Choroid plexus epithelial cell (primary cell): ENCODE data around the gene FAM83B.
"Not testable (repeated sequence)": the region's sequence is repeated elsewhere in the genome, so short reads cannot be mapped to it uniquely, and the experiment has no call there.

ENCODE experiments used
- DNase-seq: peaks from one replicate; pipeline ENCODE4 v3.0.0-alpha.2; 2010; ENCODE audit warnings: low read depth
- H3K4me3 ChIP-seq: 2 replicates; pipeline ENCODE4 v1.5.1; 2011; ENCODE audit warnings: low read depth, mild to moderate bottlenecking, control low read depth, low read length, moderate library complexity
- TF ChIP-seq, protein P1 (sequence below): conservative IDR thresholded peaks from 2 replicates; pipeline ENCODE4 v1.5.1; 2011; ENCODE audit warnings: low read depth, mild to moderate bottlenecking, control low read depth, inconsistent platforms, low read length, moderate library complexity

The FAM83B gene

DNA sequence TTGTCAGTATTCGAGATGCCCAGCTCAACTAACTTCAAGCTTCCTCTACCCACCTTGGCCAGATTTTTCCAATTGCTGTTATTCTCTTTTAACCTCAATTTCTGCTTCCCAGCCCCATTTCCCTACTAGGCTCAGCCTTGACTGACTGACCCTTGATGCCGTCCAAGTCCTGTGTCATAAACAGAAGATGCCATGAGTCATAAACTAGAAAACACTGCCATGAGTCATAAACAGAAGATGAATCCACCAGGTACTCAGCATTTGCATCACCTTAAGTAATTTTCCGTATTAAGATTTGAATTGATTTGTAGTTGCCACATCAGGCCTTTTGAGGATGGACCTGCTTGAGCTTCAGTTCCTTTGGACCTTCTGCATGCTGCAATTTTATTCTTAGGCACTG is 123.8 kb downstream of the FAM83B start:
- TF ChIP-seq, protein P1, sequence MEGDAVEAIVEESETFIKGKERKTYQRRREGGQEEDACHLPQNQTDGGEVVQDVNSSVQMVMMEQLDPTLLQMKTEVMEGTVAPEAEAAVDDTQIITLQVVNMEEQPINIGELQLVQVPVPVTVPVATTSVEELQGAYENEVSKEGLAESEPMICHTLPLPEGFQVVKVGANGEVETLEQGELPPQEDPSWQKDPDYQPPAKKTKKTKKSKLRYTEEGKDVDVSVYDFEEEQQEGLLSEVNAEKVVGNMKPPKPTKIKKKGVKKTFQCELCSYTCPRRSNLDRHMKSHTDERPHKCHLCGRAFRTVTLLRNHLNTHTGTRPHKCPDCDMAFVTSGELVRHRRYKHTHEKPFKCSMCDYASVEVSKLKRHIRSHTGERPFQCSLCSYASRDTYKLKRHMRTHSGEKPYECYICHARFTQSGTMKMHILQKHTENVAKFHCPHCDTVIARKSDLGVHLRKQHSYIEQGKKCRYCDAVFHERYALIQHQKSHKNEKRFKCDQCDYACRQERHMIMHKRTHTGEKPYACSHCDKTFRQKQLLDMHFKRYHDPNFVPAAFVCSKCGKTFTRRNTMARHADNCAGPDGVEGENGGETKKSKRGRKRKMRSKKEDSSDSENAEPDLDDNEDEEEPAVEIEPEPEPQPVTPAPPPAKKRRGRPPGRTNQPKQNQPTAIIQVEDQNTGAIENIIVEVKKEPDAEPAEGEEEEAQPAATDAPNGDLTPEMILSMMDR: no peak
- DNase-seq: no peak
- H3K4me3 ChIP-seq: no peak overlapping the region

DNA sequence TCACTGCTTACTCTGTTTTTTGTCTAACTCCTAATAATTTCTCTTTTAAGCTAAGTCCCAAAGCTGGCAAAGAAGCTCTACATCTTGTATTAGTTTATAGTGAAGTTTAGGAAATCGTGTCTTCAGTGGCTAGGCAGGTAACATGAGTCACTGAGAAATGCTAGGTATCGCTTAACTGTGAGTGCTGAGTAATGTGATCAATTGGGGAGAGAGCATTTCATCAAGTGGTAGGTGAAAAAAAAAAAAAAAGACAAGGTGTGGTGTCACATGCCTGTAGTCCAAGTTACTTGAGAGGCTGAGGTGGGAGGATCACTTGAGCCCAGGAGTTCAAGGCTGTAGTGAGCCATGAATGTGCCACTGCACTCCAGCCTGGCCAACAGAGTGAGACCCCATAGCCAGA is 125.3 kb downstream of the FAM83B start:
- no peak overlapping the region for H3K4me3 ChIP-seq
- DNase-seq: no peak
- TF ChIP-seq, protein P1: no peak

GRCh38 chr6:54979161-54979560 is 132.6 kb downstream of the FAM83B start:
- not testable (repeated sequence) for H3K4me3 ChIP-seq, DNase-seq

- TF ChIP-seq, protein P1: no peak
- peak; percentile 47 for DNase-seq
Observed at GRCh38 chr6:54980511-54981275, 134.1 kb downstream of the FAM83B start.

DNA sequence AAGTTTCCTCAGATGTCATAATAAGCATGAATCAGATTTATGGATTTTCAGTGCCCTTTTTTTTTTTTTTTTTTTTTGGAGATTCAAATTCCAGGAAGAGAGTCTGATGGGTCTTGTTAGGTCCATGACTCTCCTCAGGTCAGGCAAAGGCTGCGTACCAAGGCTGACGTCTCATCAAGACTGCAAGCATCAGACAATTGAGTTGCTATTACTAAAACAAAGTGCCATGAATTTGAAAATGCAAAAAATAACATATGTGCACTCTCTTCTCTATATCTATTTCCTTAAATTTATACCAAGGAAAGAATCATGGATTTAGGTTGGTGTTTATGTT is 134.7 kb downstream of the FAM83B start:
- TF ChIP-seq, protein P1: no peak
- no peak overlapping the region for H3K4me3 ChIP-seq
- no peak for DNase-seq

More at GRCh38 chr6:54980511-54981275, 134.1 kb downstream of the FAM83B start:
- no peak overlapping the region for H3K4me3 ChIP-seq

GRCh38 chr6:54981647-54982046 is 135.1 kb downstream of the FAM83B start:
- TF ChIP-seq, protein P1: no peak
- DNase-seq: peak; percentile 16

GRCh38 chr6:54987633-54988290 is 141.2 kb downstream of the FAM83B start:
- H3K4me3 ChIP-seq: no peak overlapping the region
- TF ChIP-seq, protein P1: no peak
- DNase-seq: no peak

More at GRCh38 chr6:54981647-54982046, 135.1 kb downstream of the FAM83B start:
- no peak overlapping the region for H3K4me3 ChIP-seq
